ENCODE measurements around the gene NOBOX.

DNA sequence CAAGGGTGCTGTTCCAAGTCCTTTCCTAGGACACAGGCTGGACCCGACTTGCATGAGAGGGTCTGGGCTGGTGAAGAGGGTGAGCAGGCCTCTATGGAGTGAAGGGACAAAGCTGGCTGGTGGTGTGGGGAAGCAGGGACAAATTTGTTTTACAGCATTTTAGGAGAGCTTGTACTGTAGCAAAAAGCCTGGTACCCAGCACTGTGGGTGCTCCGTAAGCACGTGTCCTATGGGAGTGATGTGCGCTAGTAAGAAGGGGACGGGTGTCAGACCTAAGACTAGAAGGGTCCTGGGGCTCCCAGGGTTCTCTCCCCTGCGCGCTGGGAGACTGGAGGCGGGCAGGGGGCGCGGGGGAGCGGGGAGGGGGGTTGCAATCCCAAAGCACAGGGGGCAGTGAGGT lies 391 bp downstream of the NOBOX start:
- TF ChIP-seq ZNF384 (IDR thresholded peaks at IDR 0.05; ENCODE audit: borderline replicate concordance, low read depth, low read length) (no peak), CBX5 (IDR thresholded peaks at IDR 0.05; ENCODE audit: low read depth) (no peak), POLR2A (IDR thresholded peaks at IDR 0.05; ENCODE audit: low read depth, low read length) (no peak), EP300 (IDR thresholded peaks at IDR 0.05; ENCODE audit: borderline replicate concordance in 1 of 2, control insufficient read depth in 1 of 2, low read depth in 2 of 2, low read length in 2 of 2) (no peak), ZZZ3 (IDR thresholded peaks at IDR 0.05; ENCODE audit: control insufficient read depth, insufficient read length, low read depth) (no peak), POLR2AphosphoS5 (IDR thresholded peaks at IDR 0.05; ENCODE audit: low read length) (no peak), CHD4 (IDR thresholded peaks at IDR 0.05) (no peak), LARP7 (IDR thresholded peaks at IDR 0.05) (no peak), MXI1 (IDR thresholded peaks at IDR 0.05; ENCODE audit: low read depth, low read length) (no peak), SIN3A (IDR thresholded peaks at IDR 0.05; ENCODE audit: low read depth, low read length) (no peak), RFX5 (IDR thresholded peaks at IDR 0.05; ENCODE audit: low read depth, low read length) (no peak), ESRRA (IDR thresholded peaks at IDR 0.05; ENCODE audit: low read length) (no peak)
- TF ChIP-seq, protein P1, sequence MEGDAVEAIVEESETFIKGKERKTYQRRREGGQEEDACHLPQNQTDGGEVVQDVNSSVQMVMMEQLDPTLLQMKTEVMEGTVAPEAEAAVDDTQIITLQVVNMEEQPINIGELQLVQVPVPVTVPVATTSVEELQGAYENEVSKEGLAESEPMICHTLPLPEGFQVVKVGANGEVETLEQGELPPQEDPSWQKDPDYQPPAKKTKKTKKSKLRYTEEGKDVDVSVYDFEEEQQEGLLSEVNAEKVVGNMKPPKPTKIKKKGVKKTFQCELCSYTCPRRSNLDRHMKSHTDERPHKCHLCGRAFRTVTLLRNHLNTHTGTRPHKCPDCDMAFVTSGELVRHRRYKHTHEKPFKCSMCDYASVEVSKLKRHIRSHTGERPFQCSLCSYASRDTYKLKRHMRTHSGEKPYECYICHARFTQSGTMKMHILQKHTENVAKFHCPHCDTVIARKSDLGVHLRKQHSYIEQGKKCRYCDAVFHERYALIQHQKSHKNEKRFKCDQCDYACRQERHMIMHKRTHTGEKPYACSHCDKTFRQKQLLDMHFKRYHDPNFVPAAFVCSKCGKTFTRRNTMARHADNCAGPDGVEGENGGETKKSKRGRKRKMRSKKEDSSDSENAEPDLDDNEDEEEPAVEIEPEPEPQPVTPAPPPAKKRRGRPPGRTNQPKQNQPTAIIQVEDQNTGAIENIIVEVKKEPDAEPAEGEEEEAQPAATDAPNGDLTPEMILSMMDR (IDR thresholded peaks at IDR 0.05 in 2 of 3, conservative IDR thresholded peaks at IDR 0.05 in 1 of 3; ENCODE audit: control insufficient read depth in 2 of 3, extremely low read depth in 1 of 3, insufficient read depth in 1 of 3, low read depth in 3 of 3, low read length in 3 of 3): no peak
- TF ChIP-seq, protein P2, sequence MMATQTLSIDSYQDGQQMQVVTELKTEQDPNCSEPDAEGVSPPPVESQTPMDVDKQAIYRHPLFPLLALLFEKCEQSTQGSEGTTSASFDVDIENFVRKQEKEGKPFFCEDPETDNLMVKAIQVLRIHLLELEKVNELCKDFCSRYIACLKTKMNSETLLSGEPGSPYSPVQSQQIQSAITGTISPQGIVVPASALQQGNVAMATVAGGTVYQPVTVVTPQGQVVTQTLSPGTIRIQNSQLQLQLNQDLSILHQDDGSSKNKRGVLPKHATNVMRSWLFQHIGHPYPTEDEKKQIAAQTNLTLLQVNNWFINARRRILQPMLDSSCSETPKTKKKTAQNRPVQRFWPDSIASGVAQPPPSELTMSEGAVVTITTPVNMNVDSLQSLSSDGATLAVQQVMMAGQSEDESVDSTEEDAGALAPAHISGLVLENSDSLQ (IDR thresholded peaks at IDR 0.05): no peak

Measured in GM12878 (cell line).